Tibial artery (tissue), 4 donors: ENCODE results near the gene RBMS3.

Source experiments
- DNase-seq, 2 donors: peaks; one replicate each; pipeline ENCODE4 v3.0.0-alpha.2; 2019
- H3K27ac ChIP-seq, 2 donors: fragments of 200-600 bp; sonication (generic) in 1 of 2; 1 replicate in 1 of 2; 2 replicates in 1 of 2; pipeline ENCODE4 v1.5.1; 2018 to 2019; ENCODE audit warnings: mild to moderate bottlenecking in 1 of 2
- H3K27me3 ChIP-seq, 2 donors: fragments of 200-600 bp; sonication (generic) in 1 of 2; one replicate each; pipeline versions ENCODE4 v1.5.1 to v1.6.0; 2016 to 2019
- H3K36me3 ChIP-seq, 3 donors: fragments of 200-600 bp; sonication (generic) in 2 of 3; one replicate each; pipeline ENCODE4 v1.5.1; 2016 to 2019; ENCODE audit warnings: mild to moderate bottlenecking in 2 of 3
- H3K4me1 ChIP-seq, 4 donors: fragments of 200-600 bp; sonication (generic) in 2 of 4; 1 replicate in 3 of 4; 2 replicates in 1 of 4; pipeline ENCODE4 v1.5.1; 2016 to 2019
- H3K4me3 ChIP-seq, 2 donors: fragments of 200-600 bp; sonication (generic) in 1 of 2; 1 replicate in 1 of 2; 2 replicates in 1 of 2; pipeline ENCODE4 v1.5.1; 2018 to 2019; ENCODE audit warnings: mild to moderate bottlenecking in 2 of 2
- H3K9me3 ChIP-seq, 3 donors: fragments of 200-600 bp; sonication (generic) in 1 of 3; one replicate each; pipeline ENCODE4 v1.5.1; 2016 to 2019
- CTCF ChIP-seq, 2 experiments: fragments of 200-600 bp in 1 of 2; fragments of 450-650 bp in 1 of 2; IDR thresholded peaks; one replicate each; pipeline ENCODE4 v1.5.1; 2017 to 2019; ENCODE audit warnings: antibody characterized with exemption in 2 of 2, mild to moderate bottlenecking in 1 of 2, moderate library complexity in 1 of 2
- intact Hi-C: fragments of 100-400 bp; cut with DNase I; formaldehyde crosslinking; loops from one replicate; pipeline ENCODE4 v1.15.0; 2023; ENCODE audit warnings: low total_unique reads

Gene RBMS3

GRCh38 chr3:29346828-29347227, 66.0 kb downstream of the RBMS3 start:
- Histone ChIP-seq H3K27me3 (no peaks in the 10 kb centered on the region), H3K36me3 (peaks cover 0 to 5% (median 0%) of the 10 kb centered on the region in 3 donors), H3K27ac (no peak overlapping the region), H3K9me3 (no peaks in the 10 kb centered on the region), H3K4me3 (no peak overlapping the region), H3K4me1 (peaks cover 0 to 47% (median 9%) of the 10 kb centered on the region in 4 donors)
- DNase-seq: no peak
- no peak for TF ChIP-seq CTCF (IDR thresholded peaks at IDR 0.05)
- intact Hi-C loops: no loop called here

- H3K4me1 ChIP-seq: peaks cover 0 to 47% (median 9%) of the 10 kb centered on the region in 4 donors
- H3K36me3 ChIP-seq: peaks cover 0 to 5% (median 0%) of the 10 kb centered on the region in 3 donors
- H3K9me3 ChIP-seq: no peaks in the 10 kb centered on the region
- no peak for TF ChIP-seq CTCF (IDR thresholded peaks at IDR 0.05)
- no peak overlapping the region for H3K4me3 ChIP-seq
- DNase-seq: no peak
- intact Hi-C loops: no loop called here
- no peaks in the 10 kb centered on the region for H3K27me3 ChIP-seq
- no peak overlapping the region for H3K27ac ChIP-seq
These were observed 66.5 kb downstream of the RBMS3 start for GRCh38 chr3:29347412-29347811.

- Histone ChIP-seq H3K27ac (no peak overlapping the region), H3K4me3 (no peak overlapping the region), H3K36me3 (peaks cover 0 to 5% (median 0%) of the 10 kb centered on the region in 3 donors), H3K4me1 (peaks cover 0 to 47% (median 9%) of the 10 kb centered on the region in 4 donors), H3K27me3 (no peaks in the 10 kb centered on the region), H3K9me3 (no peaks in the 10 kb centered on the region)
- no peak for TF ChIP-seq CTCF (IDR thresholded peaks at IDR 0.05)
- no peak for DNase-seq
- intact Hi-C loops: no loop called here
These were observed 67.4 kb downstream of the RBMS3 start for GRCh38 chr3:29348316-29348715.

GRCh38 chr3:29349049-29349448, 68.2 kb downstream of the RBMS3 start:
- no peak for TF ChIP-seq CTCF (IDR thresholded peaks at IDR 0.05)
- intact Hi-C loops: no loop called here
- Histone ChIP-seq H3K36me3 (no peaks in the 10 kb centered on the region), H3K4me1 (peaks cover 0 to 40% (median 10%) of the 10 kb centered on the region in 4 donors), H3K4me3 (no peak overlapping the region), H3K27ac (no peak overlapping the region), H3K9me3 (no peaks in the 10 kb centered on the region), H3K27me3 (no peaks in the 10 kb centered on the region)
- no peak for DNase-seq

- Histone ChIP-seq H3K36me3 (no peaks in the 10 kb centered on the region), H3K9me3 (no peaks in the 10 kb centered on the region), H3K4me3 (no peak overlapping the region), H3K27me3 (no peaks in the 10 kb centered on the region), H3K4me1 (peaks cover 0 to 23% (median 7%) of the 10 kb centered on the region in 4 donors), H3K27ac (no peak overlapping the region)
- DNase-seq: no peak
- TF ChIP-seq CTCF (IDR thresholded peaks at IDR 0.05): no peak
- intact Hi-C loops: no loop called here
These were observed 72.9 kb downstream of the RBMS3 start for GRCh38 chr3:29353807-29354206.

GRCh38 chr3:29354894-29355293, 74.0 kb downstream of the RBMS3 start:
- Histone ChIP-seq H3K4me3 (no peak overlapping the region), H3K36me3 (no peaks in the 10 kb centered on the region), H3K4me1 (peaks cover 0 to 17% (median 3%) of the 10 kb centered on the region in 4 donors), H3K27me3 (no peaks in the 10 kb centered on the region), H3K27ac (no peak overlapping the region), H3K9me3 (no peaks in the 10 kb centered on the region)
- no peak for DNase-seq
- TF ChIP-seq CTCF (IDR thresholded peaks at IDR 0.05): no peak
- intact Hi-C loops: no loop called here
